GM18505 (cell line): Measurements from ENCODE around the gene SLC6A11.

Source experiments
- ATAC-seq: cut with Tn5 transposase; IDR thresholded peaks from one replicate; pipeline ENCODE4 v1.9.1; 2021; ENCODE audit not compliant: unreplicated experiment
- POLR2A ChIP-seq: IDR thresholded peaks from 4 replicates; pipeline ENCODE4 v1.6.1; 2011; ENCODE audit warnings: borderline replicate concordance; ENCODE audit not compliant: insufficient read depth, insufficient read length; ENCODE audit errors: extremely low read depth

SLC6A11 gene

DNA sequence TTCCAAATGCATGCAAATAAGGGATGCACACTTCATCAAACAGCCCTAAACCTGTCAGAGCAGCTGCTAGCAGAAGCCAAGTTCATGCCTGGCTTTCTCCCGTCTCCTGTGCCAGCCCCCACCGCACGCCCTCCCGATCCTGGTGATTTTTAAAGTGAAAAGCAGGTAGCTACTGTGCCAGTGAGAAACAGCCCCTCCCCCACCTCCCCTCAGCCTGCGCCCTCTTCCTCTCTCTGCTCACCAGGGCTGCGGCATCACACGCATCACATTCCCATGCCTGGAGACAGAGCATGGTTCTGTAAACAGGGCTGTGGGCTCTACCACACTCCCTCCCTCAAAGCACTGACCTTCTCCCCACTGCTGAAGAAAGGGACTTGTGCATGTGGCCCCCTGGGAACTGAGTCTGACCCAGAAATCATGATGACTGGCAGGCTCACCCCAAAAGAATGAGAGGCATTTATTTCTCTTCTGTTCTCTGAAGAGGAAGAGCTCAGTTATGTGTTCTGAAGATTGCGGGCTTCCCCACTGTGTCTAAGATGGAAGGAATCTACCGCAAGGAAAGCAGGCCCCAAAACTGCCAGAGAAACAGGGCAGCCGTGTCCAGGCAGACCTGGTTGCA lies 162.0 kb downstream of the SLC6A11 start:
- no peak for ATAC-seq
- TF ChIP-seq POLR2A: no peak

DNA sequence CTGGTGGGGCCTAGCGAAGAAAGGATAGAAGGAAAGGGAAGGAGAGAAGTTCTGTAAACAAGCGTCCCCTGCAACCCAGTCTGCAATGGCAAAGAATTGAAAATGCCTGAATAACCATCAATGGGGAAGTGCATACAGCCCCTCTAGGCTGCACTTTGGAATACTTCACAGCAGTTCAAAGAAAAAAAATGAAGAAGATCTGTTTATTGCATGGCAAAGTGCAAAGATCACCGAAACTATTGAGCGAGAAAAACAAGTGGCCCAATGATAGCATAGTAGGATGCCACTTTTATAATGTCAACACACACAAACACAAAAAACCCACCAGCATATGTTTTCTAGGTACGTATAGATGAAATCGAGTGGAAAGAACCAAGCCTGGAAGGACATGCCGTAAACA lies 162.9 kb downstream of the SLC6A11 start:
- TF ChIP-seq POLR2A: no peak
- ATAC-seq: no peak

DNA sequence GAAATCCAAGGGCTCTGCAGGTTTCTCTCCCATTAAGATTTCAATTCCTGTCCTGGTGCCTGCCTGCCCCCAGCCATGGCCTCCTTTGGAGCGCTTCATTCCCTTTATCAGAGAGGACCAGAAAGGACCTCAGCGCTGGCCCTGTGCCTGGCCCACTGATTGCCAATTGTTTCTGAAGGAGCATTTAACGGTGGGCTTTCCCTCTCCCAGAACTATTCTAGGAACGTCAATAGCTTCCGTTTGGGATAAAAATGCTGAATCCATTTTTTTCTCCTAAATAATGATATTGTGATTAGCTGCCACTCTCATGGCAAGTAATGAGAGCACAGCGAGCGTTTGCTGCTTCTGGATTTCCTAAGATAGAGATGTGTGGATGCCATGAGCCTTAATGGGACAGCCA lies 164.3 kb downstream of the SLC6A11 start:
- no peak for ATAC-seq
- TF ChIP-seq POLR2A: no peak

- no peak for TF ChIP-seq POLR2A
- ATAC-seq: no peak
Observed at GRCh38 chr3:10981031-10981430, 165.0 kb downstream of the SLC6A11 start.

DNA sequence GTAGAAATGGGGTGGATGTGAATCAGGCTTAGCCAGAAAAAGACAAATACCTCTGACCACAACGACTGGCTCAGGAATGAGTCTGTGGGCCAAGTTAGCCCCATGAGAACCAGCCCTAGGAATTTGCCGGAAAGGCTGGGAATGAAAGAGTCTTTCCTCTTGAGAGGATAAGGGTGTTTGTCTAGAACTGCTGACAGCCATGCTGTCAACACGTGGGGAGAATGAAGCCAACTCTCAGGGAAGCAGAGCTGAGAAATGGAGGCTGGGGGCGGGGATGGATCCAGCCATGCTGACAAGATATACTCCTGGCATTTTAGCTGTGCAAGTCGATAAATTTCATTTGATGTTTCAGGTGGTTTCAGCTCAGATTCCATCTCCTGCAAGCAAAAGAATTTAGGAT lies 165.9 kb downstream of the SLC6A11 start:
- ATAC-seq: no peak
- TF ChIP-seq POLR2A: no peak

DNA sequence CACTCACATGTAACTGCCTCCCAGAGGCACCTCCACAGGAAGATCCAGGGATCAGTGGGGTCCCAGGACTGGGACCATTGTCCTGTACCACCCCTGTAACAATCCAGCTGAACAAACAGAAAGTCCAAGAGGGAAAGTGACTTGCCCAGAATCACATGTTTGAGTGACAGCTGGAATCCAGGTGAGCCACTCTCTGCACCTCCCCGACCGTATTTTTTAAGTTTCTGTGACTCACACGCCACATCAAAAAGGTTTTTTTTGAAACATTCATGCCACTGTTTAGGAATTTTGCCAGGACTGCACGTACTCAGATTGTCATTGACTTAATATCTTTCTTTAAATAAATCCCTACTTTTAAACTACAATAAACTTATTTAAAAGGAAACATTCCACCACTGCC lies 166.8 kb downstream of the SLC6A11 start:
- no peak for TF ChIP-seq POLR2A
- no peak for ATAC-seq

DNA sequence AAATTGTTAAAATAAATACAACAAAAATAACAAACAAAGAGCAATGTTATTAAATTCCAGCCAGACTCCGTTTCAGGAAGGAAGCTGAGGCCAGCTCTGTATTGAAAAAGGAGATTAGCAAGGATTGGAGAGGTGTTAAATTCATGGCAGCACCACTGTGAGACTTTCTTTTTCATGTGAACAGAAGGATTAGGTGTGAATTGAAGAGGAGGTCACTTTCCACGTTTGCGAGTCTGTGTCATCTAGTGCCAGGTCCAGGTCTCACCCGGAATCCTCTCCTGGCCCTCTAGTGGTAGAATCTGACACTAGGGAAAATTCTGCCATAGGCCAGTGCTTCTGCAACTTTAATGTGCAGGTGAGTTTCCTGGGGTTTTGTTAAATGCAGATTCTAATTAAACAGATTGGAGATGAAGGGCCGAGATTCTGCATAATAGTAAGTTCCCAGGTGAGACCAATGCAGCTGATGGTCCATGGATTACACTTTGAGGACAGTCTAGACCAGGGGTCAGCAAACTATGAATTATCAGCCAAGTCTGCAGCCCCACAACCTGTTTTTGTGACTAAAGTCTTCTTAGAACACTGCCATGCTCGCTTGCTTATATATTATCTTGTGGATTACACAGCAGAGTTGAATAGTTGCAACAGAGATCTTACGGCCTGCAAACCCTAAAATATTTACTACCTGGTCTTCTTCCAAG lies 167.3 kb downstream of the SLC6A11 start:
- no peak for TF ChIP-seq POLR2A
- ATAC-seq: no peak

- ATAC-seq: no peak
- TF ChIP-seq POLR2A: no peak
Observed at GRCh38 chr3:10984371-10984896, 168.4 kb downstream of the SLC6A11 start.

DNA sequence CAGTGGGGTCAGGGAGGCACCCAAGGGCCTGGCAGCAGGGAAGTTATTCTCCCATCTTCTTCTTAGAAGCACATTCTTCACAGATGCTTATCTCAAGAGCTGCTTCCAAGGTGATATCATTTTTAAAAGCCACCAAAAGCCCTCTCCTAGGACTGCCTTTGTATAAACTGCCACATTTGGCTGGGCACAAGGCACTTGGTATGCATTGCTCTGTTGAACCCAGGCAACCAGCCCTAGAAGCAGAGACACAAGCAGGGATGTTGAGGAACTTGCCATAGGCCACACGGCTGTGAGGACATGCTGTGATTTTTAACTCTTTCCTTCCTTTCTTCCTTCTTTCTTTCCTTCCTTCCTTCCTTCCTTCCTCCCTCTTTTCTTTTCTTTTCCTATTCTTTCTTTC lies 169.2 kb downstream of the SLC6A11 start:
- no peak for TF ChIP-seq POLR2A
- no peak for ATAC-seq

DNA sequence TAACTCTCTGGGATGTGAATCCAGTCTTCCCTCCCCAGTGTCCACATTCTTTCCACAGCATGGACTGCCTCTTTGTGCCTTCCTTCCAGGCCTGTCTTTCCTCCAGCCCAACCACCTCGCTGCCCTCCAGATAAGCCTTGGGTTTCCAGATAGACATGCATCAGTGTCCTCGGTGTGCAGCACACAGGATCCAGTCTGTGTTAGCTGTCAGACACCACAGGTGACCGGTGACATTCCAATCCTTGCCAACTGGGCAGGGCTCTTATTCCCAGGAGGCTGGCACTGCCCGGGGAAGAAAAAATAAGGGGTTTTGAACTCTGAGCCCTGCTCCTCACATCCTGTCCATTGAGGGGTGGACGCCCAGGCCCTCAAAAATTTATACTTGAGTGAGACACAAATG lies 170.6 kb downstream of the SLC6A11 start:
- no peak for TF ChIP-seq POLR2A
- ATAC-seq: no peak

DNA sequence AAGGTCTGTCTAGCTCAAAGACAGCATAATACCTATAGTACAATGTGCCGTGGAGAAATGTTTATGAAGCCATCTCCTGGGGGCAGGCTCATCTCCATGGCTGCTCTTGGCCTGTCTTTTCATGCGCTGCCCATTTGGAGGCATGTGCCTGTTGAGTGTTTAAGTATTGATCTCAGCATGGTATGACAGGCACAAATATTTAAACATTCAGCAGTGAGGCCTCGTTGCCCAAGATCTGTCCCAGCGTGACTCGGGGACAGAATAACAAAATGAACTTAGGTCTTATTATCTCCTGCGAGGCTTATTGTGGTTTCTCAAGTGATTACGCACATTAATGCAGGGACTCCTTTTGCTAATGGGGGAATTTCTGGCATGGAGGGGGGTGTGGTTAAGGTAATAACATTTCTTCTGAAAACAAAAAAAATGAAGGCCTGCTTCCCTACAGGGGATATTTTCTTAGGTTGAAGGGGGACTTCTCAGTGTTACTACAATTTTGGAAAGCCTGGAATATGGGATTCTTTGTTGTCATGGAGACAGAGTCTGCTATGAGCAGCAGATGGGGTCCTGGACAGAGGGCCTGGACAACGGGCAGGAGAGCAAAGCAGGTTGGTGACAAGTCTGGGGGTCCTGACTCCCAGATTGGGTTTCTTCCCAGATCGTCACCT lies 172.1 kb downstream of the SLC6A11 start:
- ATAC-seq: no peak

DNA sequence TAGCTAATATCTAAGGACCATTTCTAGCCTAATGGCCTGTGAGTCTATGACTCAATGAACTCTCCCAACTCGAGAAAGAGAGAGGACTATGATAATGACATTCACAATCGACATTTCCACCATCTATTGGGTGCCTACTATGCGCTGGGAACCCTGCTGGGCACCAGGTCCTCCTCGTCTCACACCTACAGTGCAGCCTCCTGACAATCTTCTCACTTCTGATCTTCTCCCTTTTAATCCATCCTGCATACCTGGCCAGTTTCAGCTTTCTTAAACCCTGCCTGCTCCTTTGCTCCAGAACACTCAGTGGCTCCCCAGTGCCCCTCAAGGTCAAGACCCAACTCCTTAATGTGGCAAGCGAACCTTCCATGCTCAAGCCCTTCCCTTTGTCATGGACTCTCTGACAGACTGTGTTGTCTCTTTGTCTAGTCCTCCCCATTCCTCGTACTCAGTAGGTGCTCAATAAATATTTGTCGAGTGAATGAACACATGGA lies 173.0 kb downstream of the SLC6A11 start:
- no peak for ATAC-seq
- TF ChIP-seq POLR2A: no peak

More for the DNA sequence above, 172.1 kb downstream of the SLC6A11 start:
- TF ChIP-seq POLR2A: no peak
